Osteoblast (primary cell): ENCODE measurements around the gene COMMD1. TPM values are rescaled to one million over a fixed set of nuclear protein-coding genes. Genes with fewer than 3 reads are reported as not detected.
"Not testable (repeated sequence)": the region's sequence is repeated elsewhere in the genome, so short reads cannot be mapped to it uniquely, and the experiment has no call there.

ENCODE experiments used
- DNase-seq: peaks from one replicate; pipeline ENCODE4 v3.0.0; 2011; ENCODE audit warnings: low spot score, mixed read lengths; ENCODE audit not compliant: insufficient read length; ENCODE audit errors: missing footprints
- H2AFZ ChIP-seq: 2 replicates; pipeline ENCODE4 v1.6.0; 2011; ENCODE audit warnings: mild to moderate bottlenecking, low read length
- H3K27ac ChIP-seq: 2 replicates; pipeline ENCODE4 v1.5.1; 2011; ENCODE audit warnings: mild to moderate bottlenecking, low read depth, low read length, moderate library complexity
- H3K27me3 ChIP-seq: 2 replicates; pipeline ENCODE4 v1.6.0; 2012; ENCODE audit warnings: mild to moderate bottlenecking, control low read depth, inconsistent platforms, low read length, moderate library complexity; ENCODE audit not compliant: insufficient read depth
- H3K36me3 ChIP-seq: 2 replicates; pipeline ENCODE4 v1.5.1; 2011; ENCODE audit warnings: mild to moderate bottlenecking, low read length, control low read depth, moderate library complexity; ENCODE audit not compliant: insufficient read depth
- H3K4me1 ChIP-seq: 2 replicates; pipeline ENCODE4 v1.5.1; 2011; ENCODE audit warnings: mild to moderate bottlenecking, low read length, control low read depth, moderate library complexity; ENCODE audit not compliant: insufficient read depth
- H3K4me2 ChIP-seq: 2 replicates; pipeline ENCODE4 v1.6.0; 2011; ENCODE audit warnings: mild to moderate bottlenecking, low read length; ENCODE audit not compliant: insufficient read depth
- H3K4me3 ChIP-seq: fragments of 200-600 bp; sonication (generic); 3 replicates; pipeline ENCODE4 v1.5.1; 2012; ENCODE audit warnings: mild to moderate bottlenecking, low read length, inconsistent platforms; ENCODE audit not compliant: insufficient read depth
- H3K79me2 ChIP-seq: 2 replicates; pipeline ENCODE4 v1.6.0; 2012; ENCODE audit warnings: mild to moderate bottlenecking, low read length, control low read depth, inconsistent platforms; ENCODE audit not compliant: insufficient read depth
- H3K9me3 ChIP-seq: 2 replicates; pipeline ENCODE4 v1.5.1; 2011; ENCODE audit warnings: low read depth, low read length, control low read depth
- H4K20me1 ChIP-seq: 2 replicates; pipeline ENCODE4 v1.6.0; 2012; ENCODE audit warnings: mild to moderate bottlenecking, low read length, control low read depth; ENCODE audit not compliant: insufficient read depth
- CTCF ChIP-seq: IDR thresholded peaks from 2 replicates; pipeline ENCODE4 v1.5.1; 2011; ENCODE audit warnings: mild to moderate bottlenecking, low read depth, low read length, moderate library complexity; ENCODE audit errors: extremely low read depth
- total RNA-seq: library from RNA; depleted of rRNA; stranded (reverse); fragments of >200 nt; gene quantifications from 2 replicates; pipeline ENCODE4 v1.2.3, GENCODE V29; 2012

The COMMD1 gene
- total RNA-seq, 1 donor, result 51.8 TPM

DNA sequence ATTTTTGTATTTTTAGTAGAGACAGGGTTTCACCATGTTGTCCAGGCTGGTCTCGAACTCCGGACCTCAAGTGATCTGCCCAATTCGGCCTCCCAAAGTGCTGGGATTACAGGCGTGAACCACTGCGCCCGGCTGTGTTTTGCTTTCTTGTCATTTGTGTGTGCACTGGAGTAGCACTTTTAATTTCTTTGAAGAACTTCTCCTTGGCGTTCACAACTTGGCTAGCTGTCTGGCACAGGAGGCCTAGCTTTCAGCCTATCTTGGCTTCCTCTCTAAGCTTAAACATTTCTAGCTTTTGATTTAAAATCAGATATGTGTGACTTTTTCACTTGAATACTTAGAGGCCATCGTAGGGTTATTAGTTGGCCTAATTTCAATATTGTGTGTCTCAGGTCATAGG lies 93.0 kb downstream of the COMMD1 start:
- no peaks in the 10 kb centered on the region for H3K36me3 ChIP-seq

DNA sequence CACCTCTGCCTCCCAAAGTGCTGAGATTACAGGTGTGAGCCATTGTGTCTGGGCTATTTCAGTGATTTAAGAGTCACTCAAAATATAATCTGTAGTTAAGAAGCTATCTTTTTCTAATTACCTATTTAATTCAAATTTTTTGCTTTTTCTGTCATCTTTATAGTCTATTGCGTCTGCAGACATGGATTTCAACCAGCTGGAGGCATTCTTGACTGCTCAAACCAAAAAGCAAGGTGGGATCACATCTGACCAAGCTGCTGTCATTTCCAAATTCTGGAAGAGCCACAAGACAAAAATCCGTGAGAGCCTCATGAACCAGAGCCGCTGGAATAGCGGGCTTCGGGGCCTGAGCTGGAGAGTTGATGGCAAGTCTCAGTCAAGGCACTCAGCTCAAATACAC lies 95.1 kb downstream of the COMMD1 start:
- Histone ChIP-seq H2AFZ (no peak overlapping the region), H3K4me2 (no peak overlapping the region), H3K27ac (no peak overlapping the region), H3K4me3 (no peak overlapping the region), H3K4me1 (no peaks in the 10 kb centered on the region), H3K36me3 (no peaks in the 10 kb centered on the region), H4K20me1 (no peaks in the 10 kb centered on the region), H3K79me2 (no peaks in the 10 kb centered on the region), H3K9me3 (no peaks in the 10 kb centered on the region), H3K27me3 (no peaks in the 10 kb centered on the region)
- no peak for DNase-seq
- TF ChIP-seq CTCF, result no peak

More for the DNA sequence above, 93.0 kb downstream of the COMMD1 start:
- Histone ChIP-seq H3K4me2 (no peak overlapping the region), H3K9me3 (no peaks in the 10 kb centered on the region), H2AFZ (no peak overlapping the region), H3K4me3 (no peak overlapping the region), H4K20me1 (no peaks in the 10 kb centered on the region), H3K79me2 (no peaks in the 10 kb centered on the region), H3K4me1 (no peaks in the 10 kb centered on the region), H3K27ac (no peak overlapping the region), H3K27me3 (no peaks in the 10 kb centered on the region)
- no peak for TF ChIP-seq CTCF
- DNase-seq, result no peak

GRCh38 chr2:62001431-62001830 lies 96.0 kb downstream of the COMMD1 start:
- no peak overlapping the region for H3K4me3 ChIP-seq
- no peaks in the 10 kb centered on the region for H3K27me3 ChIP-seq
- no peak overlapping the region for H3K4me2 ChIP-seq
- H3K79me2 ChIP-seq, result no peaks in the 10 kb centered on the region
- no peaks in the 10 kb centered on the region for H3K4me1 ChIP-seq
- no peaks in the 10 kb centered on the region for H4K20me1 ChIP-seq
- DNase-seq, result no peak
- no peak for TF ChIP-seq CTCF
- H3K27ac ChIP-seq, result no peak overlapping the region
- H3K36me3 ChIP-seq, result no peaks in the 10 kb centered on the region
- H3K9me3 ChIP-seq, result no peaks in the 10 kb centered on the region
- no peak overlapping the region for H2AFZ ChIP-seq

- not testable (repeated sequence) for H3K4me2 ChIP-seq, H3K4me3 ChIP-seq, H3K79me2 ChIP-seq, H3K27ac ChIP-seq, H2AFZ ChIP-seq, DNase-seq, H4K20me1 ChIP-seq, H3K27me3 ChIP-seq, H3K36me3 ChIP-seq, H3K9me3 ChIP-seq, H3K4me1 ChIP-seq
These were observed 99.0 kb downstream of the COMMD1 start for GRCh38 chr2:62004428-62004827.
